ENCODE results near the gene NAA15.

DNA sequence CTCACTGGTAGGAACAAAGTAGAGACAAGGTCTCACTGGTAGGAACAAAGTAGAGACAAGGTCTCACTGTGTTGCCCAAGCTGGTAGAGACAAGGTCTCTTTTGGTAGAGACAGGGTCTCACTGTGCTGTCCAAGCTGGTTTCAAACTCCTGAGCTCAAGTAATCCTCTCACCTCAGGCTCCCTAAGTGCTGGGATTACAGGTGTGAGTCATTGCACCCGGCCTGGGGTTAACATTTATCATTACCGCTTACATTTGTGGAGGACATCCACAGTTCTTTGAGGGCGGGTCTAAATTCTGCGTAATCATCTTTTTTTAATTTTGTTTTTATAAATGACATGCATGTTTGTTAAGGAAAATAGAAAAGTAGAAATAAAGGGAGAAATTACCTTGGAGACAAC, 164.6 kb downstream of the NAA15 start:
- no peak for TF ChIP-seq POLR2A (IDR thresholded peaks at IDR 0.05)
- TF ChIP-seq, protein P1, sequence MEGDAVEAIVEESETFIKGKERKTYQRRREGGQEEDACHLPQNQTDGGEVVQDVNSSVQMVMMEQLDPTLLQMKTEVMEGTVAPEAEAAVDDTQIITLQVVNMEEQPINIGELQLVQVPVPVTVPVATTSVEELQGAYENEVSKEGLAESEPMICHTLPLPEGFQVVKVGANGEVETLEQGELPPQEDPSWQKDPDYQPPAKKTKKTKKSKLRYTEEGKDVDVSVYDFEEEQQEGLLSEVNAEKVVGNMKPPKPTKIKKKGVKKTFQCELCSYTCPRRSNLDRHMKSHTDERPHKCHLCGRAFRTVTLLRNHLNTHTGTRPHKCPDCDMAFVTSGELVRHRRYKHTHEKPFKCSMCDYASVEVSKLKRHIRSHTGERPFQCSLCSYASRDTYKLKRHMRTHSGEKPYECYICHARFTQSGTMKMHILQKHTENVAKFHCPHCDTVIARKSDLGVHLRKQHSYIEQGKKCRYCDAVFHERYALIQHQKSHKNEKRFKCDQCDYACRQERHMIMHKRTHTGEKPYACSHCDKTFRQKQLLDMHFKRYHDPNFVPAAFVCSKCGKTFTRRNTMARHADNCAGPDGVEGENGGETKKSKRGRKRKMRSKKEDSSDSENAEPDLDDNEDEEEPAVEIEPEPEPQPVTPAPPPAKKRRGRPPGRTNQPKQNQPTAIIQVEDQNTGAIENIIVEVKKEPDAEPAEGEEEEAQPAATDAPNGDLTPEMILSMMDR (IDR thresholded peaks at IDR 0.05): no peak
- no peak for TF ChIP-seq EP300 (IDR thresholded peaks at IDR 0.05)

Measured in stomach (tissue), 4 donors.